Spleen (tissue), 11 donors: ENCODE data around the gene PRMT2. TPM values are rescaled to one million over a fixed set of nuclear protein-coding genes. Genes with fewer than 3 reads are reported as not detected.

ENCODE experiments used
- DNase-seq: peaks from one replicate; pipeline ENCODE4 v3.0.0-alpha.2; 2020
- H3K27ac ChIP-seq, 8 donors: fragments of 200-600 bp; sonication (generic) in 7 of 8; 1 replicate in 4 of 8; 2 replicates in 4 of 8; pipeline versions ENCODE4 v1.5.0 to v1.8.0; 2016 to 2021; ENCODE audit warnings: inconsistent platforms in 4 of 8, mild to moderate bottlenecking in 4 of 8, moderate library complexity in 1 of 8
- H3K27me3 ChIP-seq, 7 donors: fragments of 200-600 bp; sonication (generic) in 6 of 7; replicated peaks in 1 of 7; 1 replicate in 4 of 7; 2 replicates in 3 of 7; pipeline versions ENCODE4 v1.5.0 to v1.8.0; 2016 to 2021; ENCODE audit warnings: inconsistent platforms in 3 of 7, mild to moderate bottlenecking in 1 of 7
- H3K36me3 ChIP-seq, 6 donors: fragments of 200-600 bp; sonication (generic) in 5 of 6; 1 replicate in 4 of 6; 2 replicates in 2 of 6; pipeline versions ENCODE4 v1.5.0 to v1.8.0; 2016 to 2021; ENCODE audit warnings: inconsistent platforms in 2 of 6
- H3K4me1 ChIP-seq, 6 donors: fragments of 200-600 bp; sonication (generic) in 5 of 6; 1 replicate in 3 of 6; 2 replicates in 3 of 6; pipeline versions ENCODE4 v1.5.0 to v1.8.0; 2016 to 2021; ENCODE audit warnings: inconsistent platforms in 3 of 6
- H3K4me3 ChIP-seq, 8 donors: fragments of 200-600 bp; sonication (generic) in 7 of 8; 1 replicate in 4 of 8; 2 replicates in 4 of 8; pipeline versions ENCODE4 v1.5.0 to v1.8.0; 2016 to 2021; ENCODE audit warnings: inconsistent platforms in 4 of 8, mild to moderate bottlenecking in 4 of 8, moderate library complexity in 2 of 8
- H3K9me3 ChIP-seq, 8 donors: fragments of 200-600 bp; sonication (generic) in 7 of 8; 1 replicate in 4 of 8; 2 replicates in 4 of 8; pipeline versions ENCODE4 v1.5.0 to v1.8.0; 2016 to 2021; ENCODE audit warnings: inconsistent platforms in 4 of 8
- POLR2A ChIP-seq, 3 donors: fragments of 450-650 bp; IDR thresholded peaks; one replicate each; pipeline ENCODE4 v1.5.1; 2017; ENCODE audit warnings: antibody characterized with exemption in 3 of 3, mild to moderate bottlenecking in 1 of 3
- POLR2AphosphoS5 ChIP-seq, 3 donors: sonication (generic); formaldehyde crosslinking; IDR thresholded peaks; one replicate each; pipeline ENCODE4 v1.5.1; 2017; ENCODE audit warnings: antibody characterized with exemption in 3 of 3
- WGBS, 5 donors: extraction: QIAGEN DNeasy Blood & Tissue Kit in 3 of 5; methylation state at CpG; one replicate each; pipeline versions ENCODE4 v1.1.5 to v1.1.7; 2013 to 2018; 5-methylcytosine and 5-hydroxymethylcytosine counted together
- intact Hi-C: fragments of 100-400 bp; cut with DNase I; formaldehyde crosslinking; loops from one replicate; pipeline ENCODE4 v1.15.0; 2023; ENCODE audit warnings: low total_unique reads
- polyA plus RNA-seq, 3 donors: library from polyadenylated mRNA; stranded (reverse); fragments of 200-250 nt; gene quantifications; one replicate each; pipeline ENCODE4 v1.2.1, GENCODE V29; 2013
- total RNA-seq, 7 donors: library from RNA; depleted of rRNA in 3 of 7; stranded (reverse); fragments of >200 nt in 3 of 7; fragmentation: NEBNext Ultra II Directional in 4 of 7; extraction: Animal tissue kit (Norgen Biotek cat#: 25700) in 4 of 7; gene quantifications; one replicate each; pipeline versions ENCODE4 v1.1.0 to v1.2.1, GENCODE V29; 2016 to 2021
- TF ChIP-seq, protein P1 (sequence below), 11 experiments: fragments of 200-600 bp in 7 of 11; fragments of 450-650 bp in 4 of 11; sonication (generic) in 4 of 11; IDR thresholded peaks in 8 of 11; conservative IDR thresholded peaks in 3 of 11; 1 replicate in 7 of 11; 2 replicates in 4 of 11; pipeline versions ENCODE4 v1.4.0 to v1.8.0; 2016 to 2021; ENCODE audit warnings: antibody characterized with exemption in 11 of 11, inconsistent platforms in 4 of 11, mild to moderate bottlenecking in 1 of 11
- donor health status: healthy with polysubstance abuse.
- donor health status: DM: no; HTN: no; CAD: no; lungs with moderate emphysema.
- donor health status: DM: no; HTN: no; CAD: no.
- donor health status: Bipolar disorder and iron deficiency.
- donor health status: healthy.
- donor health status: DM: no; HTN: no; CAD: no.
- donor health status: DM: yes; HTN: yes; CAD: no.

The PRMT2 gene
- total and polyA plus RNA-seq, 10 donors: 57.8 to 129 (median 103) TPM

DNA sequence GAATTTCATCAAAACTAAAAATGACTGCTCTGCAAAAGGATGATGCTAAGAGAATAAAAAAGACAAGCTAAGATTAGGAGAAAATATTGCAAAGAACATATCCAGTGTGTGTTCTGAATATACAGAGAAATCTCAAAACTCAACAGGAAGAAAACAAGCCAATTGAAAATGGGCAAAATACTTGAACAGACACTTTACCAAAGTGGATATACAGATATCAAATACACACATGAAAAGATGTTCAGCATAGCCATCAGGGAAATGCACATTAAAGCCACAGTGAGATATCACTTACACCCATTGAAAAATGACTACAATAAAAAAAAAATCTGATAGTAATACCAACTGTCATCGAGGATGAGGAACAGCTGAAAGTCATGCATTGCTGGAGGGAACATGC lies 21.3 kb downstream of the PRMT2 start:
- no peak for DNase-seq
- 92 to 100% (median 97%) methylated on average over 1 of the region's 1 CpG for WGBS, 5 donors
- no peak overlapping the region for H3K4me3 ChIP-seq
- TF ChIP-seq, protein P1, sequence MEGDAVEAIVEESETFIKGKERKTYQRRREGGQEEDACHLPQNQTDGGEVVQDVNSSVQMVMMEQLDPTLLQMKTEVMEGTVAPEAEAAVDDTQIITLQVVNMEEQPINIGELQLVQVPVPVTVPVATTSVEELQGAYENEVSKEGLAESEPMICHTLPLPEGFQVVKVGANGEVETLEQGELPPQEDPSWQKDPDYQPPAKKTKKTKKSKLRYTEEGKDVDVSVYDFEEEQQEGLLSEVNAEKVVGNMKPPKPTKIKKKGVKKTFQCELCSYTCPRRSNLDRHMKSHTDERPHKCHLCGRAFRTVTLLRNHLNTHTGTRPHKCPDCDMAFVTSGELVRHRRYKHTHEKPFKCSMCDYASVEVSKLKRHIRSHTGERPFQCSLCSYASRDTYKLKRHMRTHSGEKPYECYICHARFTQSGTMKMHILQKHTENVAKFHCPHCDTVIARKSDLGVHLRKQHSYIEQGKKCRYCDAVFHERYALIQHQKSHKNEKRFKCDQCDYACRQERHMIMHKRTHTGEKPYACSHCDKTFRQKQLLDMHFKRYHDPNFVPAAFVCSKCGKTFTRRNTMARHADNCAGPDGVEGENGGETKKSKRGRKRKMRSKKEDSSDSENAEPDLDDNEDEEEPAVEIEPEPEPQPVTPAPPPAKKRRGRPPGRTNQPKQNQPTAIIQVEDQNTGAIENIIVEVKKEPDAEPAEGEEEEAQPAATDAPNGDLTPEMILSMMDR (IDR thresholded peaks at IDR 0.05 in 8 of 11, conservative IDR thresholded peaks at IDR 0.05 in 3 of 11): no peak
- TF ChIP-seq POLR2AphosphoS5 (IDR thresholded peaks at IDR 0.05): no peak
- TF ChIP-seq POLR2A (IDR thresholded peaks at IDR 0.05): no peak
- no peak overlapping the region for H3K27ac ChIP-seq
- H3K4me1 ChIP-seq: peaks cover 0 to 13% (median 0%) of the 10 kb centered on the region in 6 donors
- peaks cover 0 to 36% (median 27%) of the 10 kb centered on the region in 8 donors for H3K9me3 ChIP-seq
- intact Hi-C loops: no loop called here
- peaks cover 12 to 100% (median 72%) of the 10 kb centered on the region in 6 donors for H3K36me3 ChIP-seq
- no peaks in the 10 kb centered on the region for H3K27me3 ChIP-seq

DNA sequence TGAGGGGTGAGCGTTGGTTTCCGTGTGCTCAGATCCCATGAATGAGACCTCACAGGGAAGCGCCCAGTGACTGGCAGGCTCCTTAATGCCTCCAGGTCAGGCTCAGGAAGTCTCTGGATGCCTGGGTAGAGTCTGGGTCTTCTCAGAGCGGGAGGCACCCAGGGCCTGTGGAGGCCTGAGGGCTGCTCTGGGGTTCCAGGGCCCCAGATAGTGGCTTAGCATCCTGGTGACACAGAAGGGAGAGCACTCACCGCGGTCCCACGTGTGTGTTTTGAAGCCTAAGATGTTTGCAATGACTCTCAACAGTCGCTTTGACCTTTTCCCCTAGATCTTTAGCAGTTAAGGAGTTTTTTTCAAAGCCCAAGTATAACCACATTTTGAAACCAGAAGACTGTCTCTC lies 25.0 kb downstream of the PRMT2 start:
- DNase-seq: no peak
- Histone ChIP-seq H3K27ac (no peak overlapping the region), H3K4me1 (peaks cover 0 to 13% (median 0%) of the 10 kb centered on the region in 6 donors), H3K4me3 (no peak overlapping the region), H3K9me3 (peaks cover 0 to 16% (median 10%) of the 10 kb centered on the region in 8 donors), H3K36me3 (peaks cover 0 to 100% (median 59%) of the 10 kb centered on the region in 6 donors), H3K27me3 (no peaks in the 10 kb centered on the region)
- TF ChIP-seq POLR2A (IDR thresholded peaks at IDR 0.05): no peak
- TF ChIP-seq POLR2AphosphoS5 (IDR thresholded peaks at IDR 0.05): no peak
- TF ChIP-seq, protein P1 (IDR thresholded peaks at IDR 0.05 in 8 of 11, conservative IDR thresholded peaks at IDR 0.05 in 3 of 11): no peak
- intact Hi-C loops: no loop called here
- WGBS, 5 donors: 78 to 91% (median 87%) methylated on average over 8 of the region's 8 CpGs

DNA sequence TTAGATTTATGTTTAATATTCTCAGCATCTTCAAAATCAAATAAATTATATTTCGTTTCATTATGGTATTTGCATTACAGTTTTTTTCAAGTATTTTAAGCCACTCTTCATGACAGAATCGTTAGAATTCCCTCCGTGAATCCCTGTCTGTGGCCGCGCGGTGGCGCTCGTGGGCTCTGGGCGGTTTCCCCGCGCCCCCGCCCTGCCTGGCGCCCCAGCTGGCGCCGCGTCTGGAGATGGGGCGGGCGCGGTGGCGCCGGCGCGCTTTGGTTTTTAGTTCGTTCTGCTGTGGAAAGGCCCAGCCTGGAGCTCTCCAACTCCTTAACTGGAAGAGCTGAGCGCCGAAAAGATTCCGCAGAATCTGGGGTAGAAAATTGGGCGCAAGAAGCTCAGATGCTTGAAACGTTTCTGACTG lies 25.7 kb downstream of the PRMT2 start:
- WGBS, 5 donors: 32 to 70% (median 48%) methylated on average over 29 of the region's 29 CpGs
- TF ChIP-seq POLR2A (IDR thresholded peaks at IDR 0.05): no peak
- TF ChIP-seq POLR2AphosphoS5 (IDR thresholded peaks at IDR 0.05): peak in 2 of 3 donors; percentile 49 to 67
- TF ChIP-seq, protein P1 (IDR thresholded peaks at IDR 0.05 in 8 of 11, conservative IDR thresholded peaks at IDR 0.05 in 3 of 11): peak in 10 of 11 experiments; percentile 6 to 76 (median 58)
- Histone ChIP-seq H3K4me3 (peak overlapping the region in 4 of 8 donors; percentile 2 to 46 (median 22)), H3K27ac (peak overlapping the region in 5 of 8 donors; percentile 7 to 61 (median 46)), H3K4me1 (peaks cover 0 to 13% (median 0%) of the 10 kb centered on the region in 6 donors), H3K9me3 (peaks cover 0 to 9% (median 3%) of the 10 kb centered on the region in 8 donors), H3K27me3 (no peaks in the 10 kb centered on the region), H3K36me3 (peaks cover 0 to 100% (median 53%) of the 10 kb centered on the region in 6 donors)
- intact Hi-C loops: no loop called here
- no peak for DNase-seq

DNA sequence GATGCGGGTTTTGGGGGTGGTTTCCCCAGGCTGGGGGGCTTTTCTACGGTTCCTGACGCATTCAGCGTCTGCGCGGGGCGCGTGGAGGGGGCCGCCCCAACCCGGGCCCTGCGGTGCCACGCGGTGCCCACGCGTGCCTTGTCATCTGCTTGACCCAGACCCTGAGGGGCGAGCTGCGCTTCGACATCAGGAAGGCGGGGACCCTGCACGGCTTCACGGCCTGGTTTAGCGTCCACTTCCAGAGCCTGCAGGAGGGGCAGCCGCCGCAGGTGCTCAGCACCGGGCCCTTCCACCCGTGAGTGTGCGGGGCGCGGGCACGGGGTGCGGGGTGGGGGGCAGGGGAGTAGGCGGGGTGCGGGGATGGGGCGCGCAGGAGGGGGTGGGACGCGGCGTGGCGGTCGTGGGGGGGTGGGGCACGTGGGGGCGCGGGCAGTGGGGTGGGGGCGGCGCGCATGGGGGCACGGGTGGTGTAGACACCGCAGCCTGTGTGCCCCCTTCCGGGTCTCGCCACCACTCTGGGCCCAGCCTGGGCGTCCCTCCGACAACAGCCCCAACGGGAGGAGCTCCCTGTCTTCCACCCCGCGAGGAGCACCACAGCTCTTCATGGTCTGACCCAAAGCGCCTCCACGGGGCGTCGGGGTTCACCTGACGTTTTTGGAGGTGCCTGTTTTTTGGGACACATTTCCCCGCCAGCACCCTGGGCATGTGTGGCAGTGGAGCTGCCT lies 26.3 kb downstream of the PRMT2 start:
- TF ChIP-seq, protein P1 (IDR thresholded peaks at IDR 0.05 in 8 of 11, conservative IDR thresholded peaks at IDR 0.05 in 3 of 11): no peak
- no peak for TF ChIP-seq POLR2A (IDR thresholded peaks at IDR 0.05)
- TF ChIP-seq POLR2AphosphoS5 (IDR thresholded peaks at IDR 0.05): peak in 2 of 3 donors; percentile 8 to 38
- 71 to 86% (median 82%) methylated on average over 41 to 61 of the region's 61 CpGs for WGBS, 5 donors
- Histone ChIP-seq H3K4me1 (peaks cover 0 to 18% (median 2%) of the 10 kb centered on the region in 6 donors), H3K36me3 (peaks cover 0 to 98% (median 48%) of the 10 kb centered on the region in 6 donors), H3K4me3 (peak overlapping the region in 4 of 8 donors; percentile 2 to 46 (median 22)), H3K27ac (peak overlapping the region in 5 of 8 donors; percentile 7 to 61 (median 46)), H3K9me3 (peaks cover 0 to 3% (median 0%) of the 10 kb centered on the region in 8 donors), H3K27me3 (peaks cover 0 to 4% (median 0%) of the 10 kb centered on the region in 7 donors)
- intact Hi-C loops: no loop called here
- no peak for DNase-seq
